GM18526 (cell line): ENCODE results near the gene RNF125.

Experiments
- POLR2A ChIP-seq: IDR thresholded peaks from 3 replicates; pipeline ENCODE4 v1.6.1; 2011; ENCODE audit not compliant: insufficient read length; ENCODE audit errors: extremely low read depth

Gene RNF125

DNA sequence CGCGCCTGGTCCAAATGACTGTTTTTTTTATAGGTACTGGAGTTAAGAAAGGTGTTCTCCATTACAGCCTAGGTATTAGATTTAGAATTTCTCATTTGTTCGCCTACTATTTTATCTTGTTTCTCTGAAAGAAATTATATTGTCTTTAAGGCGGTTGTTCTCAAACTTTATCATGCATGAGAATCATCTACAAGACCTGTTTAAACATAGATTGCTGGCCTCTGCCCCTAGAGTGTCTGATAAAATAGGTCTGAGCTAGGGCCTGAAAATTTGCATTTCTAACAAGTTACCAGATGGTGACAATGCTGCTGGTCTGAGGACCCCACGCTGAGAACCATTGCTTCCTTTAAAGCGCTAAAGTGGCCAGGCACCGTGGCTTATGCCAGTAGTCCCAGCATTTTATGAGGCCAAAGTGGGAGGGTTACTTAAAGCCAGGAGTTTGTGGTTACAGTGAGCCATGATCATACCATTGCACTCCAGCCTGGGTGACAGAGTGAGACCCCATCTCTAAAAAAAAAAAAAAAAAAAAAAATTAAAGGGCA lies 39.1 kb downstream of the RNF125 start:
- TF ChIP-seq POLR2A, result no peak

DNA sequence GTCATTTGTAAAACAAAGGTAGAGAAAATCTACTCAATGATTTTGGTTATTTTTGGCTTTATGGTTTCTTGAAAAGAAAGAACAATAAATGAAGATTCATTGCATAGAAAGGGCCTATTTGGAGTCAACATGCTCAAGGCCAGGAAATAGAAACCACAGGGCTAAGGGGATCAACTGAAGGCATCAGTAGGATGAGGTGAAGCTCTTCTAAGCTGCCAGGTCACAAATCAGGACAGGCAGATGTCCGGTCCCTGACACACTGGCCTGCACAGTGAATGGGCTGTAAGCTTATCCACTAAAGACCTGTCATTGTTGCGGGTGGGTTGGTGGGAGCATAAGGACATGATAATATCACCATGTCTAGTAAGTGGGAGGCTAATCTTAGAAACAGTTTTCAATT lies 41.4 kb downstream of the RNF125 start:
- no peak for TF ChIP-seq POLR2A

DNA sequence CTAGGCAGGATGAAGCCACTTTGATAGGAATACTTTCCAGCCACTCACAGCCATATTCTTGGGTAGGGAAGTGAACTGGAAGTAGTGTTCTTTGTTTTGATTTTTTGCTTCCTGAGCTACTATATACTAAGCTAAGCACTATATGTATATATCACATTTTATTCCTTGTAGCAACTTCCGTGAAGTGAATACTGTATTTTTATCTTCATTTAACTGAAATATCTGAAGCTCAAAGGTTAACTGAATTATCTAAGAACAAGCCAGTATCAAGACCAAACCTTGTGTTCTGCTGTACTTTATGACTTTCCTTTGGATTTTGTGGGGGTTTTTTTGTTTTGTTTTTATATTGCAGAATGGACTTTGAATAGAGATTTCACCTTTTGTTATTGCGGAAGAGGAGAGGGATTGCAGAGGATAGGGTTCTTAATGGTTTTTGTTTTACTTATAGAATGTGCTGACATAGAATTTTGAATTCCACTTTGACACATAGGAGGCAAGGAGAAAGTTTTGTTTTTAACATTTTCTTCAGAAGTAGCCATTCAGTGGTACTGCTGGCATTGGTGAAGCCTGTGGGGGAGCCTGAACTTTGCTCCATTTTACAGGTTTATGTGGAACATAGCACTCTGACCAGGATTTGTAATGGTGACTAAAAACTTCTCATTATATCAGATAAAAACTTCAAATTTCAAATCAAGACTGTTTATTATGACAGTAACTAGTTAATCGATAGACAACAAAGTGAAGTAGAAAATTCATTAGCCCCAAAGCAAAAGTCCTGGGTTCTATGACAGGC lies 48.9 kb downstream of the RNF125 start:
- TF ChIP-seq POLR2A, result no peak

GRCh38 chr18:32072321-32072720 lies 53.7 kb downstream of the RNF125 start:
- TF ChIP-seq POLR2A, result no peak

DNA sequence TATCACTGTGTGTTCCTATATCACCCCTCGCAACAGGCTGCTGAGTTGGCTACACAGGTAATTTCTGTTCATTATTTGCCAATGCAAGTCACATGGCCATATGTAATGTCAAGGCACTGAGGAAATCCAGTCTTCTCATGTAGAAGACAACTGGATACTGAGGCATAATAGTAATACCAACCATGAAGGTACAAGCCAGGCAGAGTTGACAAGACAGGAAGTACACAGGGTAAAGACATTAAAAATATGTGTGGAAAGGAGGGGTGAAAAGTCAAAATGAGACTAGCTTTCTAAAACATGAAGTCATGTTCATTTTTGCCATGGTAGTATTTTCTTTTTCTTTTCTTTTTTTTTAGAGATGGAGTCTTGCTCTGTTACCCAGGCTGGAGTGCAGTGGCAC lies 55.6 kb downstream of the RNF125 start:
- TF ChIP-seq POLR2A, result no peak

GRCh38 chr18:32078845-32079244 lies 60.2 kb downstream of the RNF125 start:
- no peak for TF ChIP-seq POLR2A

GRCh38 chr18:32081881-32082280 lies 63.3 kb downstream of the RNF125 start:
- no peak for TF ChIP-seq POLR2A

GRCh38 chr18:32083781-32084180 lies 65.2 kb downstream of the RNF125 start:
- TF ChIP-seq POLR2A, result no peak

DNA sequence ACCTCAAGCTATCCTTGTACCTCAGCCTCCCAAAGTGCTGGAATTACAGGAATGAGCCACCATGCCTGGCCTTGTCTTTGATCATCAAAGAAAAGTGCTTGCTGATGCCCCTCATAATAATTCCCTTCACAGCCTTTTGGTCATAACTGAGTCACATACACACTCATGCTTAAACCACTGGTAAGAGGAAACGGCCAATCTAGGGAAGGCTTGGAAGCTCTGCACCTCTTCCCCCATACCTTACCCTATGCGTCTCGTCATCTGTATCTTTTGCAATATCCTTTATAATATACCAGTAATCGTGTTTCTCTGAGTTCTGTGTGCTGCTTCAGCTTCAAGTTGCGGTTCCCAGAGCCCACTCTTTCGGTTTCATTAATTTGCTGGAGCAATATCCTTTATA lies 68.3 kb downstream of the RNF125 start:
- no peak for TF ChIP-seq POLR2A

- no peak for TF ChIP-seq POLR2A
These were observed 72.7 kb downstream of the RNF125 start for GRCh38 chr18:32091325-32091723.

DNA sequence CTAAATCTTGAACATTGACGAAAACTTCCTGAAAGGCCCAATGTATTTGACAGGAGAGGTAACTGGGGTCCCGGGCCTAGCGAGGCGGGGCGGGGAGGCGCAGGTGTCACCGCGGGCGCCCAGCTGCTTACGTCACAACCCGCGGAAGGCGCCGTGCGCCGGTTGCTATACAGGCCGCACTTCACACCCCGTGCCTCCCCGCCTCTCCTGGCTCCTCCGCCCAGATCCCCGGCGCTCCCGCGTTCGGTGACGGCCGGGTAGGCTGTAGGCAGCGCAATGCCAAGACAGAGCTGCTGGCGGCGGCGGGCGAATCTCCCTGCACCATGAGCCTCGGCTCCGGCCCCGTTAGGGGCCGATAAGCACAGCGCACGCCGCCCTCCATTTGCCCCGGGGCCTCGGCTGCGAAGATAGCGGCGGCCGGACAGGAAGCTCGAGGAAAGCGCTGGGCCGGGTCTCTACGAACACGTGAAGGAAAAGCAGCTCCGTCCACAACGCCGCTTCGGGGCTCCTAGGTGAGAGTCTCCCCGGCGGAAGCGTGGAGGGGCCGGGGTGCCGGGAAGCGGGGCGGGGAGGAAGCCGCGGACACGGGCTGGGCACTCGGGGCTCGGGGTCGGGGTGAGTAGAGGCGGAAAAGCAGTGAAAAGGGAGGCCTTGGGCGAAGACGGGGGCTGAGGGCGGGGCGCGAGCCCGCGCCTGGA lies 73.2 kb downstream of the RNF125 start, which contains the start of gene RNF138:
RNF138 (plus strand) TSS at position 151 of the 698 bp plus-strand sequence. CDS start 903 bp downstream, outside the sequence.
- TF ChIP-seq POLR2A, result peak; percentile 53

GRCh38 chr18:32092422-32093101 lies 73.9 kb downstream of the RNF125 start:
- peak; percentile 76 for TF ChIP-seq POLR2A

- peak; percentile 20 for TF ChIP-seq POLR2A
These were observed 74.5 kb downstream of the RNF125 start for GRCh38 chr18:32093102-32093511.

DNA sequence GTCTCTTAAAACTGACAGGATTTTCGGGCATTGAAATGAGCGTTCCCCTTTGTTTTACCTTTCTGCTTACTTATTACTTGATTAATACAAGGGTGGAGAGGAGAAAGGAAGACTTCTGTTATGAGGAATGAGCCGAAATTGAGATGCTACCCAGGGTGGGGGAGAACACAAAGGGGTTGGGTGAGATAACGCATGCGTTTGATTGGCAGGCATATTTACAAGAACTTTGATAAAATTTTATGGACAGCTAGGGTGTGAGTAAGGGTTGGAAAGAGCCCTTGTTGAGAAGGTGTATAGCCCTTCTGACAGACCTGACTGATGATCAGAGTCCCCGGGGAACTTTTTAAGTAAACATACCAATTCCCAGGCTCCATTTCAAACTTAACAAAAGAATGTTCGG lies 74.9 kb downstream of the RNF125 start:
- no peak for TF ChIP-seq POLR2A

DNA sequence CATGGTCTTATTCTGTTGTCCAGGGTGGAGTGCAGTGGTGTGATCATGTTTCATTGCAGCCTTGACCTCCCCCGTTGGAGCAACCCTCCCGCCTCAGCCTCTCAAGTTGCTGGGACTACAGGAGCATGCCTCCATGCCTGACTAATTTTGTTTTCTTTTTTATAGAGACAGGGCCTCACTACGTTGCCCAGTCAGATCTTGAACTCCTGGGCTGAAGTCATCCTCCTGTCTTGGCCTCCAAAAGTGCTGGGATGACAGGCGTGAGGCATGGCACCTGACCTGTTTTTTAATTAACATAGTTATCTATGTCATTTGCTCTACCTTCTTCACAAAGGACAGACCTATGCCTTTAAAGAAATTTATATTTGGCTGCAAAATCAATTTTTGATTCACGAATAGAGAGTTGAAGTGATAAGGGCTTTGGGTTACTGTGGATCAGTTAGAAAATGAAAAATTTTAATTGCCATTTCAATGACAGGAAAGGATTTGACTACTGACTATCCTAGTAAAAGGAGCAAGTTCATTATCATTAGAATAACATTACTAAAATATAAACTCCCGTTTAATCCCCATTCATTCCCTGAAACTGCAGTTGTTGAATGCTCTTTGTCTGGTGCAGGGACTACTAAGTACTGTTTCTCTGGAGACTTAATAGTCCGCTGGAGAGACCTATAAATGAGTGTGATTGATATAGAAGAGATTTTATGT lies 76.7 kb downstream of the RNF125 start:
- TF ChIP-seq POLR2A, result no peak

DNA sequence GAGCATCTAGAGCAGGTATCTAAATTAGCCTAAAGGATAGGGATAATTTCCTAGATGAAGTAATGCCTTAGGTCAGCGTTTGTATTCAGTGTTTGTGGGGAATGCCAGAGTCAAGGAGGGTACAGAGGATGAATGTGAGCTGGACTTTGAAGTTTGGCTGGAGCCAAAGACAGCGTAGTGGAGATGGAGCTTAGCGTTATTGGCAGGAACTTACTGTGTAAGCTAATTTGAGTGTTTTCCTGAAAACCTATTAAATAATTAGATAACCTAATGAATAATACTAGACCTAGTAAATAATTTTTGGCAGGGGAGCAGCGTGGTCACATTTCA lies 77.2 kb downstream of the RNF125 start:
- TF ChIP-seq POLR2A, result no peak

DNA sequence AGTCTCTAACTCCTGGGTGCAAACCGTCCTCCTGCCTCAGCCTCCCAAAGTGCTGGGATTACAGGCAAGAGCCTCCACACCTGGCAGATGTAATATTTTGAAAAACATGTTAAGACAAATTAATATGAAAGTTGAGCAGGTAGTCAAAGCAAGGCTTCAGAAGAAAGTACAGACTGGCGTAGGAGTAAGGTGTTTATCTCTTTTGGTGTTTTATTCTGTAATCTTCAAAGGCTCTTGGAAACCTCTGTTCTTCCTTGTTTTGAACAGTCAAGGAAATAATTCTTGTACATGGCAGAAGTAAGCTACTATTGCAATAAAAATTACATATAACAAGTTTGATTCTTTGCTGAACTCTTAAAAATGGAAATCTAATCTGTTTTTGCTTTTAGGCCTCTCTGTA lies 78.3 kb downstream of the RNF125 start:
- no peak for TF ChIP-seq POLR2A
